Stimulated activated effector memory CD8-positive, alpha-beta T cell treated with anti-CD3 and anti-CD28 coated beads, Interleukin-12 subunit alpha, Interleukin-12 subunit beta, amount 100 ng/mL, for 72 hours (primary cell): ENCODE data around the gene BMPR1B.
A peak's percentile ranks its signal among the peaks of the same experiment; 100 is the strongest.
"Not testable (repeated sequence)": the region's sequence is repeated elsewhere in the genome, so short reads cannot be mapped to it uniquely, and the experiment has no call there.

Source experiments
- ATAC-seq: fragments of 150-1000 bp; cut with Tn5 transposase; 2 replicates; pipeline ENCODE4 v1.10.0; 2021
- DNase-seq, 2 donors: peaks; one replicate each; pipeline ENCODE4 v3.0.0; 2021 to 2022; ENCODE audit warnings: low spot score in 2 of 2
- H3K27ac Mint-ChIP-seq: one replicate; pipeline ENCODE4 v1.8.0; 2022; ENCODE audit warnings: mild to moderate bottlenecking, mixed read lengths
- H3K36me3 Mint-ChIP-seq: one replicate; pipeline ENCODE4 v1.8.0; 2022; ENCODE audit warnings: mild to moderate bottlenecking, mixed read lengths
- H3K4me1 Mint-ChIP-seq: one replicate; pipeline ENCODE4 v1.8.0; 2022; ENCODE audit warnings: mixed read lengths
- H3K4me3 Mint-ChIP-seq: one replicate; pipeline ENCODE4 v1.8.0; 2022; ENCODE audit warnings: mild to moderate bottlenecking, mixed read lengths
- H3K9me3 Mint-ChIP-seq: one replicate; pipeline ENCODE4 v1.8.0; 2022; ENCODE audit warnings: mixed read lengths

BMPR1B gene

GRCh38 chr4:95021099-95021498, 263.3 kb downstream of the BMPR1B start:
- ATAC-seq (no peak), DNase-seq (no peak)
- Mint-ChIP-seq H3K9me3 (peaks cover 8% of the 10 kb centered on the region), H3K36me3 (no peaks in the 10 kb centered on the region), H3K27ac (no peak overlapping the region), H3K4me1 (no peaks in the 10 kb centered on the region), H3K4me3 (no peak overlapping the region)

DNA sequence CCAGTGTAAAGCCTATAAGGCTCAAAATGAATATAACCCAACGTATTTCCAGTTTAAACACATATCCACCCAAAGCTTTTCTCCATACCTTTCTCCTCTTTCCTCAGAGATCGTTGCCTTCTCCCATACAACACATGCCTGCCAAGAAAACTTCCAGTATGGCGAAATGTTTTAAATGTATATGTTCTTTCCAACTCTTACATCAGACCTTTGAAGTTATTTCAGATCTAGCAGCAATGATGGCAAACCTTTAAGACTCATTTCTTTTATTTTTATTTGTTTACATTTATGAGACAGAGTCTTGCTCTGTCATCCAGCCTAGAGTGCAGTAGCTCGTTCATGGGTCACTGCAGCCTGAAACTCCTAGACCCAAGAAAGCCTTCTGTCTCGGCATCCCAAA, 265.4 kb downstream of the BMPR1B start:
- peaks cover 8% of the 10 kb centered on the region for H3K9me3 Mint-ChIP-seq
- H3K4me3 Mint-ChIP-seq: no peak overlapping the region
- H3K27ac Mint-ChIP-seq: no peak overlapping the region
- ATAC-seq (no peak), DNase-seq (no peak)
- H3K4me1 Mint-ChIP-seq: no peaks in the 10 kb centered on the region
- H3K36me3 Mint-ChIP-seq: no peaks in the 10 kb centered on the region

GRCh38 chr4:95027905-95028618, 270.3 kb downstream of the BMPR1B start:
- DNase-seq (no peak), ATAC-seq (no peak)
- H3K27ac Mint-ChIP-seq: no peak overlapping the region
- no peaks in the 10 kb centered on the region for H3K36me3 Mint-ChIP-seq
- no peak overlapping the region for H3K4me3 Mint-ChIP-seq
- H3K9me3 Mint-ChIP-seq: peaks cover 10% of the 10 kb centered on the region
- no peaks in the 10 kb centered on the region for H3K4me1 Mint-ChIP-seq

DNA sequence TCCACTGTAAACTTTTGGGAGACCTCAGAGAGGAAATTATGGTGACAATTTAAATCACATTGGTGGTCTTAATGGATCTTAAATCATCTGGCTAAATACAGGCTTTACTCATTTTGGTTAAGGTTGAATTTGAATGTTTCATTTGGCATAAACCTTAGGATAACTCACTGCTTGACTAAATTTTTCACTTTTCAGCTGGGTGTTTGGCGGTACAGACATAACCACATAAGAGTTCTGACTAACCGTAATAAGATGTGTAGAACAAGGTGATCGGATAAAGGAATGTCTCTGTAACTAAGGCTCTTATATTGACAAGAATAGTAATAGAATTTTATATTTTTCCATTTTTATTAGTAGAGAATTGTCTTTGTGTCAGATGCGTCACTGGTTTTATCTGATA, 281.0 kb downstream of the BMPR1B start:
- no peak for DNase-seq

DNA sequence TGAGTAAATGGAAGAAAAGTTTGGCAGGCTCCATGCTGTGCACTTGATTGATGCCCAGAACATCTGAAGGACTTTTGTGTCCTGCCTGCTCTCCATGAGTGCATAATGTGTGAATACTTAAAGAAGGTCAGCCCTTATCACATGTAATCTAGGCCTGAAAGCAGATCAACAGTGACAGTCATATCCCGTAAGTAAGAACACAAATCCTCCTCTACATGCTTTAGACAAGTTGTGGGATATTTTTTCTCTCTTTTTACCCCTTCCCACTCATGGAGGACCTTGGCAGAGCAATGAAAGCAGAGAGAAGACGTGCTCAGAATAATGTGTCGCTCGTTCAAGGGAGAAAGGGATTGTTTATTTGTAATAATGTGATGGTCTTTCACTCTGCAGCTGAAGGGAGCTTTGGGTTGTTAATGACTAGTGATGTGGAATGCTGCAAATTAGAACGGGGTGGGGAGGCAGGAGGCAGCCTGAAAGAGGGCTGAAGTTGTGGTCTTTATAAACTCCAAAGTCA, 286.6 kb downstream of the BMPR1B start:
- Mint-ChIP-seq H3K4me3 (no peak overlapping the region), H3K4me1 (no peaks in the 10 kb centered on the region), H3K36me3 (no peaks in the 10 kb centered on the region), H3K27ac (no peak overlapping the region), H3K9me3 (peaks cover 5% of the 10 kb centered on the region)
- ATAC-seq (no peak), DNase-seq (no peak)

More for the DNA sequence above, 281.0 kb downstream of the BMPR1B start:
- Mint-ChIP-seq H3K4me1 (no peaks in the 10 kb centered on the region), H3K36me3 (no peaks in the 10 kb centered on the region), H3K9me3 (peaks cover 14% of the 10 kb centered on the region), H3K4me3 (no peak overlapping the region), H3K27ac (no peak overlapping the region)
- ATAC-seq: no peak

DNA sequence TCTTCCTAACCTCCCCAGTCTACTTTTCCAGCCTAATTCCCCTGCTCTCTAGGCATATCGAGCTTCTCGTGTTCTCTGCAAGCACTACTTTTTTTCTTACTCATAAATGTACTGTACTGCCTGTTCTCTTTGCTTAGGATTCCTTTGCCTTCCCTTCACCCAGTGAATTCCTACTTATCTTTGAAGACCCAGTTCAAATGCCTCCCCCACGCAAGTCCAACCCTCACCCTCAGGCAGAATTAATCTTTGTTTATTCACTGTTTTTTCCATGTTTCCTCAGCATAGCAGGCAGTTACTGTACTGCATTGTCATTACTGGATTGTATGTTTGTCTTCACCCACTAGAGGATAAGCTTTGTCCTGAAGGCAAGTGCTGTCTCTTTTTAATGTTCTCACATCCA, 287.7 kb downstream of the BMPR1B start:
- DNase-seq: no peak
- no peak overlapping the region for H3K27ac Mint-ChIP-seq
- H3K9me3 Mint-ChIP-seq: peaks cover 5% of the 10 kb centered on the region
- no peaks in the 10 kb centered on the region for H3K36me3 Mint-ChIP-seq
- ATAC-seq: no peak
- H3K4me1 Mint-ChIP-seq: no peaks in the 10 kb centered on the region
- H3K4me3 Mint-ChIP-seq: no peak overlapping the region

GRCh38 chr4:95048296-95048695, 290.5 kb downstream of the BMPR1B start:
- ATAC-seq (no peak), DNase-seq (no peak)
- Mint-ChIP-seq H3K36me3 (no peaks in the 10 kb centered on the region), H3K9me3 (peaks cover 4% of the 10 kb centered on the region), H3K4me3 (no peak overlapping the region), H3K4me1 (no peaks in the 10 kb centered on the region), H3K27ac (no peak overlapping the region)

DNA sequence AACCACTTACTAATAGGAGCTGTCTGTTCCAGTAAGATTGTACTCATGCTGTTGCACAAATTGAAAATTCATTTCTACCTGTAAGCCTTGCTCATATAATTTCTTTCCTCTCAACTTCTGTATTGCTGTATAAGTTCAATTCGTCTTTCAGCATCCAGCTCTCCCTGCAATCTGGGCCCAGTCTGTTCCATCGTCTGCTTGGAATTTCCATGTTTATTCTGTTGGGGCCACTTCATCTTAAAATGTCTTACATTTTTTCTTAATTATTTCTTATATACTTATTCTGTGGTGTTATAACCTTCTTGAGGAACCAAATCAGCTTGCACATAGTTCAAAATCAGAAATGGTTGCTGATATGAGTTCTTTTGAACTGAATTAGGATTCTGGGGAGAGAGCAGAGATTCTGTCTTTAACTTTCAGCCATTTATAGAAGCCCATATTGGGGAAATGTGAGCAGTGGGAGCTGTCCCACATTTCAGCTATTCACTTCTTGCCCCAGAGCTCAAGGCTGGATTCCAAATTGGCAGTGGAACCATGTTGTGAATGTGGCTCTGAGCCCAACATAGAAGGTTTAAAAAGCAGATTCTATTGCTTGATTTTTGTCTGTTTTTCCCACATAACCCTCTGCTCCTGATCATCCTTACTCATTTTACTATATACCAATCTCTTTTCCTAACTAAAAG, 291.9 kb downstream of the BMPR1B start:
- no peak for DNase-seq
- no peak overlapping the region for H3K4me3 Mint-ChIP-seq
- H3K27ac Mint-ChIP-seq: no peak overlapping the region
- no peaks in the 10 kb centered on the region for H3K4me1 Mint-ChIP-seq
- H3K9me3 Mint-ChIP-seq: peaks cover 2% of the 10 kb centered on the region
- no peak for ATAC-seq
- no peaks in the 10 kb centered on the region for H3K36me3 Mint-ChIP-seq

DNA sequence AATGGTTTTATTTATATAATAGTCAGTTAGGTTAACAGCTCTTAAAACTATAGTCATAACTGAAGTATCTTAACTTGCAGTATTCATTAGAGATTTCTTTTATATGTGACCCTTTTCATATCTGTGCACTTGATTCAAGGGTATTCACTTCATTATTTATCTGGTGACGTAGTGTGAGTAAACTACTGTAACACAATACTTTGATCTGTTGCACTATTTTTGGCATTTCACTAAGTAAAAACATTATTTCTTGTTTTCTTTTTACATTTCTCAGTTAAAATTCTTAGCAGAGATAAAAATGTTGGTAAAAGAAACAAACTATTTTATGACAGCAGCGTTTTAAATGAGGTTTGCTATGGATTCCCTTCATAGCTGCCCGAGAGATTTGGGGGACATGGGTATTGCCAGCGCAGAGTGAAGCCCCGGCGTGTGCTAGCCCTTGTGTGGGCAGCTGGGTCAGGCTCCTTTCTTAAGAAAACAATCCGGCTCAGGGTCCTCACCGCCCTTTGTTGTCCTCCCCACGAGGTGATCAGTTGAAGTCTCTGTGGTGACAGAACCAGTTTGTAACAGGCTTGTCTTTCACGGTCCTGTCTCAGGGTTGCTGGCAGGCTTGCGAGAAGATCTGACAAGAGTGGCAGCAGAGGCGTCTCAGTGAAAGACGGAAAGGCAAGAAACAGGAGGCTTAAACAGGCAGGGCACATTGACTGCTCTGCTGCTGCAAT, 293.4 kb downstream of the BMPR1B start:
- no peaks in the 10 kb centered on the region for H3K4me1 Mint-ChIP-seq
- H3K36me3 Mint-ChIP-seq: no peaks in the 10 kb centered on the region
- no peak overlapping the region for H3K4me3 Mint-ChIP-seq
- H3K9me3 Mint-ChIP-seq: peaks cover 2% of the 10 kb centered on the region
- H3K27ac Mint-ChIP-seq: no peak overlapping the region
- ATAC-seq: no peak
- no peak for DNase-seq

- Mint-ChIP-seq H3K36me3 (no peaks in the 10 kb centered on the region), H3K9me3 (peaks cover 2% of the 10 kb centered on the region), H3K27ac (no peak overlapping the region), H3K4me1 (no peaks in the 10 kb centered on the region), H3K4me3 (no peak overlapping the region)
- DNase-seq (no peak), ATAC-seq (no peak)
Observed at GRCh38 chr4:95051702-95052020, 293.9 kb downstream of the BMPR1B start.

DNA sequence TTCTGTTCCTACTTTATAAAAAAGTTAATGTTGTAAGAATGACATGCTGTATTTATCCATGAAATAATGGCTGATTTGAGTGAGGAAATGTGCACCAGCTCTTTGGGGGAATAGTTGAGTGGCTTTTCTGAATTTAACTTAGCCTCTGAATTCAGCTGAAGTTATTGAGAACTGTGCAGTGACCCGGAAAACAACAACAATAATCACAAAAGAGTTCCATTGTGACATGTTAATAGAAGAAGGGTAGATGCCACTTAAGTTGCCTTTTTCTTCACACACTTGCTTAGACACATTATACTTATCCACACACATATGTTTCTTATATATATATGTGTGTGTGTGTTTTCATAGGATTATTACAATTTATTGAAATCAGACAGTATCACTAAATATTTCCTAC, 301.2 kb downstream of the BMPR1B start:
- no peaks in the 10 kb centered on the region for H3K36me3 Mint-ChIP-seq

GRCh38 chr4:95059663-95060062, 301.9 kb downstream of the BMPR1B start:
- no peak overlapping the region for H3K27ac Mint-ChIP-seq
- no peak overlapping the region for H3K4me3 Mint-ChIP-seq
- no peaks in the 10 kb centered on the region for H3K4me1 Mint-ChIP-seq
- H3K36me3 Mint-ChIP-seq: no peaks in the 10 kb centered on the region
- no peak for DNase-seq
- no peaks in the 10 kb centered on the region for H3K9me3 Mint-ChIP-seq
- no peak for ATAC-seq

More for the DNA sequence above, 301.2 kb downstream of the BMPR1B start:
- DNase-seq (no peak), ATAC-seq (no peak)
- no peaks in the 10 kb centered on the region for H3K4me1 Mint-ChIP-seq
- no peak overlapping the region for H3K27ac Mint-ChIP-seq
- no peak overlapping the region for H3K4me3 Mint-ChIP-seq
- no peaks in the 10 kb centered on the region for H3K9me3 Mint-ChIP-seq

DNA sequence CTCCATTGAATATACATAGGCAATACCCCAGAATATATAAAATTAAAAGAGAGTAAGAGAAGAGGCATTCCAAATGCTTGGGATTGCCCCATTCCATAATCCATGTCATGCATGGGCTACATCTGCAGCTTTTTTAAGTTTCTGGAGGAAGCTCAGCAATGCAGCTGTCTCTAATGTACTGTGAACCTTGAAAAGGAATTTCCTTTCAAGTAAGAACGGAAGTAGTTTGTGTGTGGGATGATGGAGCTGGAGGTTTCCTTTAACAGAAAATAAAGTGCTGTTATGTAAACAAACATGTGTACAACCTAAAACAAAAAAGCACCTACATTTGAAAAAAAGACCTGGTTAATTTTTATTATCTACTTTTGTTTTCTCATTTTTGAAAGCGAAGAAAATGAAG, 303.5 kb downstream of the BMPR1B start:
- H3K4me1 Mint-ChIP-seq: no peaks in the 10 kb centered on the region
- no peaks in the 10 kb centered on the region for H3K36me3 Mint-ChIP-seq
- DNase-seq (no peak), ATAC-seq (no peak)
- no peak overlapping the region for H3K27ac Mint-ChIP-seq
- H3K4me3 Mint-ChIP-seq: no peak overlapping the region
- no peaks in the 10 kb centered on the region for H3K9me3 Mint-ChIP-seq

DNA sequence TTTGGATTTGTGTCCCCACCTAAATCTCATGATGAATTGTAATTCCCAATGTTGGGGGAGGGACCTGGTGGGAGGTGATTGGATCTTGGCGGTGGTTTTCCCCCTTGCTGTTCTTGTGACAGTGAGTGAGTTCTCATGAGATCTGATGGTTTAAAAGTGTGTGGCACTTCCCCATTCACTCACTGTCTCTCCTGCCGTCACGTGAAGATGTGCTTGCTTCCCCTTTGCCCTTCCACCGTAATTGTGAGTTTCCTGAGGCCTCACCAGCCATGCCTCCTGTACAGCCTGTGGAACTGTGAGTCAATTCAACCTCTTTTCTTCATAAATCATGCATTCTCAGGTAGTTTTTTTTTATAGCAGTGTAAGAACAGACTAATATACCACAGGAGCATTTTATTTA, 304.0 kb downstream of the BMPR1B start:
- not testable (repeated sequence) for H3K27ac Mint-ChIP-seq, ATAC-seq, H3K36me3 Mint-ChIP-seq, H3K9me3 Mint-ChIP-seq, H3K4me1 Mint-ChIP-seq, DNase-seq, H3K4me3 Mint-ChIP-seq

GRCh38 chr4:95066050-95066449, 308.3 kb downstream of the BMPR1B start:
- no peak for ATAC-seq
- H3K9me3 Mint-ChIP-seq: peaks cover 4% of the 10 kb centered on the region

GRCh38 chr4:95068401-95068800, 310.6 kb downstream of the BMPR1B start:
- Mint-ChIP-seq H3K27ac (no peak overlapping the region), H3K9me3 (peaks cover 4% of the 10 kb centered on the region), H3K4me1 (no peaks in the 10 kb centered on the region), H3K36me3 (no peaks in the 10 kb centered on the region), H3K4me3 (no peak overlapping the region)
- ATAC-seq (peak; percentile 24), DNase-seq (no peak)

More at GRCh38 chr4:95066050-95066449, 308.3 kb downstream of the BMPR1B start:
- Mint-ChIP-seq H3K4me1 (no peaks in the 10 kb centered on the region), H3K27ac (no peak overlapping the region), H3K36me3 (no peaks in the 10 kb centered on the region), H3K4me3 (no peak overlapping the region)
- no peak for DNase-seq
